ENCODE data around the gene CCDC47. TPM values are rescaled to one million over a fixed set of nuclear protein-coding genes. Genes with fewer than 3 reads are reported as not detected.

Gene CCDC47
- total and polyA plus RNA-seq, 2 experiments from 2014 or later: 38.5 to 61.9 TPM

DNA sequence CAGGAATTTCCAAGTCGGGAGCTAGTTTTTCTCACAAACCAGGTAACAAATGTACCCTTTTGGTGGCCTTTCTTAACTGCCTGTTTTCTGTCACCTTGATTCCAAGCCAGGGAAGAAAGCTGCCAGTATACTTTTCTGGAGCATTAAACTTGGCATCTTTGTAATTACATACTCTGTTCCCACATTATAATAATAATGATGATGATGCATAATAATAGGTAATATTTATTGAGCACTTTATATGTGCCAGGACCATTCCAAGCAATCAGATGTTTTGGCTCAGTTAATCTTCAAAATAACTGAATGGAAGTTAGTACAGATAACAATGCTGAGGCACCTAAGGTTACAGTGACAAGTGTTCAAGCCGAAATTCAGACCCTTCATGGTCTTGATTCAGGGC, 42.7 kb upstream of the CCDC47 start:
- Mint-ChIP-seq H3K9me3 (no peaks in the 10 kb centered on the region), H3K27me3 (ENCODE audit: insufficient read depth, low read depth, poor library complexity) (peaks cover 11% of the 10 kb centered on the region), H3K36me3 (ENCODE audit: low read depth) (peaks cover 100% of the 10 kb centered on the region), H3K27ac (no peak overlapping the region), H3K4me1 (no peaks in the 10 kb centered on the region), H3K4me3 (no peak overlapping the region)
- no peak overlapping the region; the same call in 1 of the 2 replicates for H3K27ac ChIP-seq (ENCODE audit: low read depth)
- H3K4me1 ChIP-seq (ENCODE audit: insufficient read depth): no peaks in the 10 kb centered on the region
- no peak overlapping the region for H3K4me2 ChIP-seq
- no peaks in the 10 kb centered on the region for H3K79me2 ChIP-seq (replicated peaks; ENCODE audit: insufficient read depth)
- H3K36me3 ChIP-seq (ENCODE audit: insufficient read depth): peaks cover 83% of the 10 kb centered on the region
- H4K20me1 ChIP-seq (replicated peaks; ENCODE audit: insufficient read depth): peaks cover 65% of the 10 kb centered on the region
- no peaks in the 10 kb centered on the region for H3K9me2 ChIP-seq (ENCODE audit: insufficient read depth)
- H2AFZ ChIP-seq: no peak overlapping the region
- no peak overlapping the region for H3K4me3 ChIP-seq
- TF ChIP-seq POLR2AphosphoS5 (IDR thresholded peaks at IDR 0.05; ENCODE audit: low read depth): no peak
- TF ChIP-seq, protein P1, sequence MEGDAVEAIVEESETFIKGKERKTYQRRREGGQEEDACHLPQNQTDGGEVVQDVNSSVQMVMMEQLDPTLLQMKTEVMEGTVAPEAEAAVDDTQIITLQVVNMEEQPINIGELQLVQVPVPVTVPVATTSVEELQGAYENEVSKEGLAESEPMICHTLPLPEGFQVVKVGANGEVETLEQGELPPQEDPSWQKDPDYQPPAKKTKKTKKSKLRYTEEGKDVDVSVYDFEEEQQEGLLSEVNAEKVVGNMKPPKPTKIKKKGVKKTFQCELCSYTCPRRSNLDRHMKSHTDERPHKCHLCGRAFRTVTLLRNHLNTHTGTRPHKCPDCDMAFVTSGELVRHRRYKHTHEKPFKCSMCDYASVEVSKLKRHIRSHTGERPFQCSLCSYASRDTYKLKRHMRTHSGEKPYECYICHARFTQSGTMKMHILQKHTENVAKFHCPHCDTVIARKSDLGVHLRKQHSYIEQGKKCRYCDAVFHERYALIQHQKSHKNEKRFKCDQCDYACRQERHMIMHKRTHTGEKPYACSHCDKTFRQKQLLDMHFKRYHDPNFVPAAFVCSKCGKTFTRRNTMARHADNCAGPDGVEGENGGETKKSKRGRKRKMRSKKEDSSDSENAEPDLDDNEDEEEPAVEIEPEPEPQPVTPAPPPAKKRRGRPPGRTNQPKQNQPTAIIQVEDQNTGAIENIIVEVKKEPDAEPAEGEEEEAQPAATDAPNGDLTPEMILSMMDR (conservative IDR thresholded peaks at IDR 0.05; ENCODE audit: low read depth in 2 of 2): no peak
- no peak for TF ChIP-seq ZNF462 (CRISPR knock-in tag; IDR thresholded peaks at IDR 0.05)
- no peak for TF ChIP-seq ZNF331 (CRISPR knock-in tag; IDR thresholded peaks at IDR 0.05; ENCODE audit: low read depth)
- no peak for TF ChIP-seq NANOG (IDR thresholded peaks at IDR 0.05; ENCODE audit: borderline replicate concordance)
- TF ChIP-seq EZH2 (IDR thresholded peaks at IDR 0.05; ENCODE audit: low read depth, unreplicated experiment): no peak
- no peak for TF ChIP-seq CREB1 (CRISPR knock-in tag; IDR thresholded peaks at IDR 0.05; ENCODE audit: low read depth)
- no peak for TF ChIP-seq STAT1 (IDR thresholded peaks at IDR 0.05; ENCODE audit: unreplicated experiment)
- TF ChIP-seq, protein P2, sequence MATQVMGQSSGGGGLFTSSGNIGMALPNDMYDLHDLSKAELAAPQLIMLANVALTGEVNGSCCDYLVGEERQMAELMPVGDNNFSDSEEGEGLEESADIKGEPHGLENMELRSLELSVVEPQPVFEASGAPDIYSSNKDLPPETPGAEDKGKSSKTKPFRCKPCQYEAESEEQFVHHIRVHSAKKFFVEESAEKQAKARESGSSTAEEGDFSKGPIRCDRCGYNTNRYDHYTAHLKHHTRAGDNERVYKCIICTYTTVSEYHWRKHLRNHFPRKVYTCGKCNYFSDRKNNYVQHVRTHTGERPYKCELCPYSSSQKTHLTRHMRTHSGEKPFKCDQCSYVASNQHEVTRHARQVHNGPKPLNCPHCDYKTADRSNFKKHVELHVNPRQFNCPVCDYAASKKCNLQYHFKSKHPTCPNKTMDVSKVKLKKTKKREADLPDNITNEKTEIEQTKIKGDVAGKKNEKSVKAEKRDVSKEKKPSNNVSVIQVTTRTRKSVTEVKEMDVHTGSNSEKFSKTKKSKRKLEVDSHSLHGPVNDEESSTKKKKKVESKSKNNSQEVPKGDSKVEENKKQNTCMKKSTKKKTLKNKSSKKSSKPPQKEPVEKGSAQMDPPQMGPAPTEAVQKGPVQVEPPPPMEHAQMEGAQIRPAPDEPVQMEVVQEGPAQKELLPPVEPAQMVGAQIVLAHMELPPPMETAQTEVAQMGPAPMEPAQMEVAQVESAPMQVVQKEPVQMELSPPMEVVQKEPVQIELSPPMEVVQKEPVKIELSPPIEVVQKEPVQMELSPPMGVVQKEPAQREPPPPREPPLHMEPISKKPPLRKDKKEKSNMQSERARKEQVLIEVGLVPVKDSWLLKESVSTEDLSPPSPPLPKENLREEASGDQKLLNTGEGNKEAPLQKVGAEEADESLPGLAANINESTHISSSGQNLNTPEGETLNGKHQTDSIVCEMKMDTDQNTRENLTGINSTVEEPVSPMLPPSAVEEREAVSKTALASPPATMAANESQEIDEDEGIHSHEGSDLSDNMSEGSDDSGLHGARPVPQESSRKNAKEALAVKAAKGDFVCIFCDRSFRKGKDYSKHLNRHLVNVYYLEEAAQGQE (IDR thresholded peaks at IDR 0.05; ENCODE audit: unreplicated experiment): no peak
- TF ChIP-seq JUNB (IDR thresholded peaks at IDR 0.05; ENCODE audit: unreplicated experiment): no peak
- TF ChIP-seq, protein P3, sequence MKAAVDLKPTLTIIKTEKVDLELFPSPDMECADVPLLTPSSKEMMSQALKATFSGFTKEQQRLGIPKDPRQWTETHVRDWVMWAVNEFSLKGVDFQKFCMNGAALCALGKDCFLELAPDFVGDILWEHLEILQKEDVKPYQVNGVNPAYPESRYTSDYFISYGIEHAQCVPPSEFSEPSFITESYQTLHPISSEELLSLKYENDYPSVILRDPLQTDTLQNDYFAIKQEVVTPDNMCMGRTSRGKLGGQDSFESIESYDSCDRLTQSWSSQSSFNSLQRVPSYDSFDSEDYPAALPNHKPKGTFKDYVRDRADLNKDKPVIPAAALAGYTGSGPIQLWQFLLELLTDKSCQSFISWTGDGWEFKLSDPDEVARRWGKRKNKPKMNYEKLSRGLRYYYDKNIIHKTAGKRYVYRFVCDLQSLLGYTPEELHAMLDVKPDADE (IDR thresholded peaks at IDR 0.05): no peak
- no peak for TF ChIP-seq ZNF114 (CRISPR knock-in tag; IDR thresholded peaks at IDR 0.05)
- no peak for TF ChIP-seq EZH2phosphoT487 (IDR thresholded peaks at IDR 0.05; ENCODE audit: unreplicated experiment)
- DNase-seq (ENCODE audit: low spot score) (no peak), ATAC-seq (no peak)
- H3F3A ChIP-seq (replicated peaks; ENCODE audit: low read depth): peaks cover 48% of the 10 kb centered on the region
- no peaks in the 10 kb centered on the region for H3K27me3 ChIP-seq (ENCODE audit: insufficient read depth)

Measured in GM23338 (cell line).